Measurements from ENCODE around the gene PCDHGA8. TPM values are rescaled to one million over a fixed set of nuclear protein-coding genes. Genes with fewer than 3 reads are reported as not detected.
"Not testable (repeated sequence)": the region's sequence is repeated elsewhere in the genome, so short reads cannot be mapped to it uniquely, and the experiment has no call there.

The PCDHGA8 gene
- total RNA-seq, 1 donor: 0.10 TPM

DNA sequence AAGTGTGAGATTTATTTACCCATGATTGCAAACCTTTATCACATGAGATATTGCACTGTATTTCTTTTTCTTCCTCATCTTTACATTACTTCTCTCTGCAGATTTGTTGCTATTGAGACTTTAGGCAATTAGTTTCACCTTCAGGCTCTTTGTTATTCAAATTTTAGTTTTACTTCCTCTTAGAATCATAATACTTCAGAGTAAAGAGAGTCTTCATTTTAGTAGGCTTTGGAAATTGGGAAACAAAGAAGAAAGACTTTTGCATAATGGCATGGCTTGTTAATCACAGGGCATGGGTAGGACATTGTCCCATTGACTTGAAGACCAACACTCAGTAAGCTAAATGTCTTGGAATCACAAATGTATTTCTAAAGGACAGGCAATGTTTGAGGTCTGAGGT lies 29.7 kb upstream of the PCDHGA8 start:
- peaks cover 14% of the 10 kb centered on the region for H3K9me3 ChIP-seq (ENCODE audit: low read depth, low read length)
- H3K4me1 ChIP-seq (ENCODE audit: insufficient read depth, low read length): no peaks in the 10 kb centered on the region
- H3K27me3 ChIP-seq (ENCODE audit: insufficient read depth, low read length): peaks cover 93% of the 10 kb centered on the region
- H3K4me3 ChIP-seq (ENCODE audit: low read length): no peak overlapping the region

- H3K4me3 ChIP-seq (ENCODE audit: low read length): no peak within 1 kb of the TSS
- H3K4me1 ChIP-seq (ENCODE audit: insufficient read depth, low read length): no peaks in the 10 kb centered on the region
- peaks cover 14% of the 10 kb centered on the region for H3K9me3 ChIP-seq (ENCODE audit: low read depth, low read length)
- peaks cover 93% of the 10 kb centered on the region for H3K27me3 ChIP-seq (ENCODE audit: insufficient read depth, low read length)
Measured at GRCh38 chr5:141363952-141364660, 28.3 kb upstream of the PCDHGA8 start, which contains the start of gene PCDHGA5. TSS of gene PCDHGA5 (plus strand) at chr5:141364162. CDS start at chr5:141364331, 169 bp downstream.

GRCh38 chr5:141366016-141366896 lies 26.2 kb upstream of the PCDHGA8 start:
- Histone ChIP-seq H3K4me1 (ENCODE audit: insufficient read depth, low read length) (peaks cover 5% of the 10 kb centered on the region), H3K9me3 (ENCODE audit: low read depth, low read length) (peaks cover 17% of the 10 kb centered on the region), H3K27me3 (ENCODE audit: insufficient read depth, low read length) (peaks cover 94% of the 10 kb centered on the region), H3K4me3 (ENCODE audit: low read length) (no peak overlapping the region)

DNA sequence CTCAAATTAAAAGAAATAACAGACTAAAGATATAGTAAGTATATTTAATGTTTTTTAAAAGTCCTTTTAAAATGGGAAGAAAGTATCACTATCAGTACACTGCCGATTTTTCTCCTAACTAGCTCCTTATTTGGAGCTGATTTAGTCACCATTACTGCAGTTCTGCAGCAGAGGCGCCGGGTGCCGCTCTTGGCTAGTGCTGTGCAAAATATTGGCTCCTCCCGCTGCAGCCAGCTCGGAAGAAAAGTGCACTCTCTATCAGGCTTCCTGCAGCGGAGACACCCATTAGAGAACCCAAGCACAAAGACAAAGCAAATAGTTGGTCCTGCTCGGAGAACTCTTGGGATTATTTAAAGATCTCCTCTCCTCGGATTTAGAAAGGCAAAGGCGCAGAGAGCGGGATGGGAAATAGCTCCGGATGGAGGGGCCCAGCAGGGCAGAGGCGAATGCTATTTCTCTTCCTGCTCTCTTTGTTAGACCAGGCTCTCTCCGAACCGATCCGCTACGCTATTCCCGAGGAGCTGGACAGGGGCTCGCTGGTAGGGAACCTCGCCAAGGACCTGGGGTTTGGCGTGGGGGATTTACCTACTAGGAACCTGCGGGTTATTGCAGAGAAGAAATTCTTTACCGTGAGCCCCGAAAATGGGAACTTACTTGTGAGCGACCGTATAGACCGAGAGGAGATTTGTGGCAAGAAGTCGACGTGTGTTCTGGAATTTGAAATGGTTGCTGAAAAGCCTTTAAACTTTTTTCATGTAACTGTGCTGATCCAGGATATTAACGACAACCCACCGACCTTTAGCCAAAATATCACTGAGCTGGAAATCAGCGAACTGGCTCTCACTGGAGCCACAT lies 22.2 kb upstream of the PCDHGA8 start, which contains the start of gene PCDHGB3:
PCDHGB3 (plus strand) TSS at position 249 of the 855 bp plus-strand sequence; CDS start at position 402, 153 bp downstream.
- Histone ChIP-seq H3K4me3 (ENCODE audit: low read length) (no peak within 1 kb of the TSS), H3K4me1 (ENCODE audit: insufficient read depth, low read length) (peaks cover 5% of the 10 kb centered on the region), H3K27me3 (ENCODE audit: insufficient read depth, low read length) (peaks cover 98% of the 10 kb centered on the region), H3K9me3 (ENCODE audit: low read depth, low read length) (peaks cover 15% of the 10 kb centered on the region)

GRCh38 chr5:141371572-141372475 lies 20.6 kb upstream of the PCDHGA8 start:
- H3K4me3 ChIP-seq (ENCODE audit: low read length): no peak overlapping the region

GRCh38 chr5:141373673-141374317 lies 18.6 kb upstream of the PCDHGA8 start, which contains the start of gene PCDHGA6:
TSS of gene PCDHGA6 (plus strand) at chr5:141373891. CDS start at chr5:141374084, 193 bp downstream.
- peaks cover 5% of the 10 kb centered on the region for H3K4me1 ChIP-seq (ENCODE audit: insufficient read depth, low read length)
- H3K4me3 ChIP-seq (ENCODE audit: low read length): no peak within 1 kb of the TSS
- peaks cover 16% of the 10 kb centered on the region for H3K9me3 ChIP-seq (ENCODE audit: low read depth, low read length)
- H3K27me3 ChIP-seq (ENCODE audit: insufficient read depth, low read length): peaks cover 81% of the 10 kb centered on the region

More at GRCh38 chr5:141371572-141372475, 20.6 kb upstream of the PCDHGA8 start:
- Histone ChIP-seq H3K9me3 (ENCODE audit: low read depth, low read length) (peaks cover 12% of the 10 kb centered on the region), H3K4me1 (ENCODE audit: insufficient read depth, low read length) (peaks cover 5% of the 10 kb centered on the region), H3K27me3 (ENCODE audit: insufficient read depth, low read length) (peaks cover 88% of the 10 kb centered on the region)

DNA sequence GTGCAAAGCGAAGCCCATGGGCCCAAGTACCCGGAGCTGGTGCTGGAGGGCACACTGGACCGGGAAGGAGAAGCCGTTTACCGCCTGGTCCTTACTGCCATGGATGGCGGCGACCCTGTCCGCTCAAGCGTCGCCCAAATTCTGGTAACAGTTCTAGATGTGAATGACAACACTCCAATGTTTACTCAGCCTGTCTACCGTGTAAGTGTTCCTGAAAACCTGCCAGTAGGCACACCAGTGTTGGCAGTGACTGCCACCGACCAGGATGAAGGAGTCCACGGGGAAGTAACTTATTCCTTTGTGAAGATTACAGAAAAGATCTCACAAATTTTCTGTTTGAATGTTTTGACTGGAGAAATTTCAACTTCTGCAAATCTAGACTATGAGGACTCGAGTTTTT lies 17.8 kb upstream of the PCDHGA8 start:
- peaks cover 76% of the 10 kb centered on the region for H3K27me3 ChIP-seq (ENCODE audit: insufficient read depth, low read length)
- peaks cover 5% of the 10 kb centered on the region for H3K4me1 ChIP-seq (ENCODE audit: insufficient read depth, low read length)
- no peak overlapping the region for H3K4me3 ChIP-seq (ENCODE audit: low read length)
- H3K9me3 ChIP-seq (ENCODE audit: low read depth, low read length): peaks cover 16% of the 10 kb centered on the region

- H3K4me1 ChIP-seq (ENCODE audit: insufficient read depth, low read length); H3K4me3 ChIP-seq (ENCODE audit: low read length): not testable (repeated sequence)
- Histone ChIP-seq H3K9me3 (ENCODE audit: low read depth, low read length) (peaks cover 16% of the 10 kb centered on the region), H3K27me3 (ENCODE audit: insufficient read depth, low read length) (peaks cover 74% of the 10 kb centered on the region)
Measured at GRCh38 chr5:141375444-141376155, 16.8 kb upstream of the PCDHGA8 start.

- peaks cover 8% of the 10 kb centered on the region for H3K9me3 ChIP-seq (ENCODE audit: low read depth, low read length)
- peak within 1 kb of the TSS; percentile 7 for H3K4me3 ChIP-seq (ENCODE audit: low read length)
- H3K4me1 ChIP-seq (ENCODE audit: insufficient read depth, low read length): no peaks in the 10 kb centered on the region
- peaks cover 83% of the 10 kb centered on the region for H3K27me3 ChIP-seq (ENCODE audit: insufficient read depth, low read length)
Measured at GRCh38 chr5:141382469-141383294, 9.8 kb upstream of the PCDHGA8 start, which contains the start of gene PCDHGA7. TSS of gene PCDHGA7 (plus strand) at chr5:141382742. CDS start at chr5:141382900, 158 bp downstream.

DNA sequence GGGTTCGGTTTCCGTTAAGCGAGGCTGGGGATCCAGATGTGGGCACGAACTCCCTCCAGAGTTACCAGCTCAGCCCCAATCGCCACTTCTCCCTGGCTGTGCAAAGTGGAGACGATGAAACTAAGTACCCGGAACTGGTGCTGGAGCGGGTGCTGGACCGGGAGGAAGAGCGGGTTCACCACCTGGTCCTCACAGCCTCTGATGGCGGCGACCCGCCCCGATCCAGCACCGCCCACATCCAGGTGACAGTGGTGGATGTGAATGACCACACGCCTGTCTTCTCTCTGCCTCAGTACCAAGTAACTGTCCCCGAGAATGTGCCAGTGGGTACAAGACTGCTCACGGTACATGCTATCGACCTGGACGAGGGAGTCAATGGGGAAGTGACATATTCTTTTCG lies 9.1 kb upstream of the PCDHGA8 start:
- peaks cover 8% of the 10 kb centered on the region for H3K9me3 ChIP-seq (ENCODE audit: low read depth, low read length)
- H3K27me3 ChIP-seq (ENCODE audit: insufficient read depth, low read length): peaks cover 84% of the 10 kb centered on the region
- no peak overlapping the region for H3K4me3 ChIP-seq (ENCODE audit: low read length)
- H3K4me1 ChIP-seq (ENCODE audit: insufficient read depth, low read length): no peaks in the 10 kb centered on the region

DNA sequence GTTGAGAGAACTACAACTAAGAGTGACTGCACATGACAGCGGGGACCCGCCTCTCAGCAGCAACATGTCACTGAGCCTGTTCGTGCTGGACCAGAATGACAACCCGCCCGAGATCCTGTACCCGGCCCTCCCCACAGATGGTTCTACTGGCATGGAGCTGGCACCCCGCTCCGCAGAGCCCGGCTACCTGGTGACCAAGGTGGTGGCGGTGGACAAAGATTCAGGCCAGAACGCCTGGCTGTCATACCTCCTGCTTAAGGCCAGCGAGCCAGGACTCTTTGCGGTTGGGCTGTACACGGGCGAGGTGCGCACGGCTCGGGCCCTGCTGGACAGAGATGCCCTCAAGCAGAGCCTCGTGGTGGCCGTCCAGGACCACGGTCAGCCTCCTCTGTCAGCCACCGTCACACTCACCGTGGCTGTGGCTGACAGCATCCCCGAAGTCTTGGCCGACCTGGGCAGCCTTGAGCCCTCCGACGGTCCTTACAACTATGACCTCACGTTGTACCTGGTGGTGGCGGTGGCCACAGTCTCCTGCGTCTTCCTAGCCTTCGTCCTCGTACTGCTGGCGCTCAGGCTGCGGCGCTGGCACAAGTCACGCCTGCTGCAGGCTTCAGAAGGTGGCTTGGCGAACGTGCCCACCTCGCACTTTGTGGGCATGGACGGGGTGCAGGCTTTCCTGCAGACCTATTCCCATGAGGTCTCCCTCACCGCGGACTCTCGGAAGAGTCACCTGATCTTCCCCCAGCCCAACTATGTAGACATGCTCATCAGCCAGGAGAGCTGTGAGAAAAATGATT lies 7.8 kb upstream of the PCDHGA8 start:
- Histone ChIP-seq H3K4me1 (ENCODE audit: insufficient read depth, low read length) (no peaks in the 10 kb centered on the region), H3K27me3 (ENCODE audit: insufficient read depth, low read length) (peaks cover 89% of the 10 kb centered on the region)

More for the DNA sequence above, 7.8 kb upstream of the PCDHGA8 start:
- no peak overlapping the region for H3K4me3 ChIP-seq (ENCODE audit: low read length)
- H3K9me3 ChIP-seq (ENCODE audit: low read depth, low read length): peaks cover 8% of the 10 kb centered on the region
